PC-3 (cell line): ENCODE measurements around the gene PTPRN2. TPM values are rescaled to one million over a fixed set of nuclear protein-coding genes. Genes with fewer than 3 reads are reported as not detected.
"Not testable (repeated sequence)": the region's sequence is repeated elsewhere in the genome, so short reads cannot be mapped to it uniquely, and the experiment has no call there.

Source experiments
- ATAC-seq: fragments of 200-7000 bp; cut with Tn5 transposase; 2 replicates; pipeline ENCODE4 v1.9.1; 2020; ENCODE audit warnings: mild to moderate bottlenecking, moderate library complexity
- BruUV-seq: library from RNA; stranded (reverse); fragments of 400-500 nt; replicated peaks from 2 replicates; lab custom pipeline; 2021; lab: Mats Ljungman, UMichigan
- CTCF ChIA-PET: fragments of 300-600 bp; sonication (Branson Sonifier 250); formaldehyde crosslinking; loops from one replicate; lab custom pipeline; 2022; ENCODE audit warnings: antibody characterized with exemption; lab: Charles Lee
- POLR2A ChIA-PET: fragments of 300-600 bp; sonication (Branson Sonifier 250); formaldehyde crosslinking; loops from one replicate; lab custom pipeline; 2022; ENCODE audit warnings: antibody characterized with exemption; ENCODE audit not compliant: unreplicated experiment; lab: Charles Lee
- DNase-seq: peaks from one replicate; pipeline ENCODE4 v3.0.0-alpha.2; 2015
- H2AFZ ChIP-seq: fragments of 300-600 bp; sonication (generic); 2 replicates; pipeline ENCODE4 v1.6.0; 2016; ENCODE audit warnings: antibody characterized with exemption, low read length
- H3F3A ChIP-seq: fragments of 300-600 bp; sonication (generic); one replicate; pipeline ENCODE4 v1.6.0; 2017; ENCODE audit warnings: antibody characterized with exemption, low read length, control low read depth, mild to moderate bottlenecking; ENCODE audit not compliant: unreplicated experiment
- H3K27ac ChIP-seq: fragments of 300-600 bp; sonication (generic); 2 replicates; pipeline ENCODE4 v1.5.1; 2016; ENCODE audit warnings: mild to moderate bottlenecking, low read length
- H3K27me3 ChIP-seq: fragments of 300-600 bp; sonication (generic); 2 replicates; pipeline ENCODE4 v1.6.1; 2016; ENCODE audit warnings: low read length, mixed read lengths
- H3K36me3 ChIP-seq: fragments of 300-600 bp; sonication (generic); 2 replicates; pipeline ENCODE4 v1.6.1; 2016; ENCODE audit warnings: low read depth, mixed run types, low read length, mixed read lengths
- H3K4me1 ChIP-seq: fragments of 300-600 bp; sonication (generic); 2 replicates; pipeline ENCODE4 v1.5.1; 2016; ENCODE audit warnings: low read length; ENCODE audit not compliant: insufficient read depth
- H3K4me2 ChIP-seq: fragments of 300-600 bp; sonication (generic); 2 replicates; pipeline ENCODE4 v1.6.0; 2016; ENCODE audit warnings: low read length
- H3K4me3 ChIP-seq: fragments of 300-600 bp; sonication (generic); 2 replicates; pipeline ENCODE4 v1.5.1; 2016; ENCODE audit warnings: mild to moderate bottlenecking, low read length, mixed read lengths
- H3K79me2 ChIP-seq: fragments of 300-600 bp; sonication (generic); 2 replicates; pipeline ENCODE4 v1.6.1; 2017; ENCODE audit warnings: low read length, mixed read lengths
- H3K9ac ChIP-seq: fragments of 300-600 bp; sonication (generic); 2 replicates; pipeline ENCODE4 v1.6.0; 2016; ENCODE audit warnings: mild to moderate bottlenecking, low read length
- H3K9me2 ChIP-seq: fragments of 300-600 bp; sonication (generic); replicated peaks from 2 replicates; pipeline ENCODE4 v1.6.1; 2016; ENCODE audit warnings: mixed run types, low read length, mixed read lengths
- H3K9me3 ChIP-seq: fragments of 300-600 bp; sonication (generic); 2 replicates; pipeline ENCODE4 v1.6.1; 2016; ENCODE audit warnings: low read length, mixed read lengths
- H4K20me1 ChIP-seq: fragments of 300-600 bp; sonication (generic); 2 replicates; pipeline ENCODE4 v1.6.1; 2016; ENCODE audit warnings: low read length, mixed read lengths
- CTCF ChIP-seq: fragments of 300-600 bp; sonication (generic); conservative IDR thresholded peaks from 2 replicates; pipeline ENCODE4 v1.5.1; 2017; ENCODE audit warnings: antibody characterized with exemption, low read depth, mild to moderate bottlenecking, low read length
- EZH2 ChIP-seq: fragments of 300-600 bp; sonication (generic); IDR thresholded peaks from one replicate; pipeline ENCODE4 v1.6.1; 2017; ENCODE audit warnings: antibody characterized with exemption, mild to moderate bottlenecking, low read length; ENCODE audit not compliant: unreplicated experiment
- EZH2phosphoT487 ChIP-seq: fragments of 300-600 bp; sonication (generic); IDR thresholded peaks from 2 replicates; pipeline ENCODE4 v1.6.1; 2018; ENCODE audit warnings: mild to moderate bottlenecking, antibody characterized with exemption, low read length, borderline replicate concordance
- intact Hi-C: fragments of 100-400 bp; cut with micrococcal nuclease; formaldehyde crosslinking; loops from 2 replicates; pipeline ENCODE4 v1.9.0; 2023
- total RNA-seq: library from RNA; depleted of rRNA; stranded (reverse); fragments of >200 nt; gene quantifications from 2 replicates; pipeline ENCODE4 v1.2.3, GENCODE V29; 2014

PTPRN2 gene
- total RNA-seq, 1 experiment from 2014 or later = 3.2 TPM

GRCh38 chr7:157727964-157728615, 859.5 kb downstream of the PTPRN2 start:
- H4K20me1 ChIP-seq = no peaks in the 10 kb centered on the region
- POLR2A ChIA-PET = no interaction called here
- no peaks in the 10 kb centered on the region for H3K4me1 ChIP-seq
- no peak overlapping the region for H2AFZ ChIP-seq
- H3K9ac ChIP-seq = no peak overlapping the region
- H3K9me2 ChIP-seq = no peaks in the 10 kb centered on the region
- CTCF ChIA-PET = no interaction called here
- H3K36me3 ChIP-seq = no peaks in the 10 kb centered on the region
- no TSS peak for BruUV-seq
- no peak for DNase-seq
- H3K27me3 ChIP-seq = peaks cover 28% of the 10 kb centered on the region
- H3K27ac ChIP-seq = no peak overlapping the region
- no peaks in the 10 kb centered on the region for H3F3A ChIP-seq
- no peaks in the 10 kb centered on the region for H3K79me2 ChIP-seq
- H3K4me3 ChIP-seq = no peak overlapping the region
- H3K9me3 ChIP-seq = no peaks in the 10 kb centered on the region
- no peak for ATAC-seq
- no peak for TF ChIP-seq EZH2
- no peak for TF ChIP-seq CTCF
- no peak for TF ChIP-seq EZH2phosphoT487
- intact Hi-C loops = no loop called here
- no peak overlapping the region for H3K4me2 ChIP-seq

GRCh38 chr7:157726764-157727163, 860.9 kb downstream of the PTPRN2 start:
- Histone ChIP-seq H3F3A (no peaks in the 10 kb centered on the region), H4K20me1 (no peaks in the 10 kb centered on the region), H3K4me2 (no peak overlapping the region), H3K4me1 (no peaks in the 10 kb centered on the region), H3K9me2 (no peaks in the 10 kb centered on the region), H3K9me3 (no peaks in the 10 kb centered on the region), H3K27me3 (peaks cover 41% of the 10 kb centered on the region), H3K36me3 (no peaks in the 10 kb centered on the region), H2AFZ (no peak overlapping the region), H3K9ac (no peak overlapping the region), H3K27ac (no peak overlapping the region), H3K4me3 (no peak overlapping the region), H3K79me2 (no peaks in the 10 kb centered on the region)
- ChIA-PET POLR2A (interaction anchor here (0.6 kb wide), 1 partner anchor 86 kb away, joined by 3 read pairs; no protein-coding TSS in a partner anchor), CTCF (no interaction called here)
- intact Hi-C loops = no loop called here
- no peak for DNase-seq
- no peak for ATAC-seq
- TF ChIP-seq CTCF (no peak), EZH2 (no peak), EZH2phosphoT487 (no peak)
- BruUV-seq = no TSS peak

- CTCF ChIA-PET, BruUV-seq: not testable (repeated sequence)
Observed at GRCh38 chr7:157725312-157725711, 862.3 kb downstream of the PTPRN2 start.

More at GRCh38 chr7:157725312-157725711, 862.3 kb downstream of the PTPRN2 start:
- intact Hi-C loops, H3K9me2 ChIP-seq, H3K9me3 ChIP-seq, H3K4me2 ChIP-seq, H3K36me3 ChIP-seq, H3K4me3 ChIP-seq, H3K79me2 ChIP-seq, H3K9ac ChIP-seq, ATAC-seq, H3F3A ChIP-seq, H3K4me1 ChIP-seq, H3K27ac ChIP-seq, H2AFZ ChIP-seq, DNase-seq, H4K20me1 ChIP-seq, POLR2A ChIA-PET: not testable (repeated sequence)
- H3K27me3 ChIP-seq = peaks cover 55% of the 10 kb centered on the region
